GM12875 (cell line): ENCODE data around the gene TIMM22.
"Not testable (repeated sequence)": the region's sequence is repeated elsewhere in the genome, so short reads cannot be mapped to it uniquely, and the experiment has no call there.

Experiments
- H3K4me3 ChIP-seq: one replicate; pipeline ENCODE4 v1.5.1; 2011; ENCODE audit warnings: low read depth, low read length, control low read depth
- CTCF ChIP-seq: IDR thresholded peaks from 2 replicates; pipeline ENCODE4 v1.5.1; 2011; ENCODE audit warnings: low read depth, mild to moderate bottlenecking, control low read depth, inconsistent platforms, low read length, moderate library complexity, borderline replicate concordance; ENCODE audit not compliant: insufficient read depth

Gene TIMM22

GRCh38 chr17:965311-965989, 31.5 kb upstream of the TIMM22 start:
- H3K4me3 ChIP-seq = no peak overlapping the region
- no peak for TF ChIP-seq CTCF

- no peak for TF ChIP-seq CTCF
- H3K4me3 ChIP-seq = no peak overlapping the region
Observed at GRCh38 chr17:967122-967521, 29.8 kb upstream of the TIMM22 start.

- H3K4me3 ChIP-seq = no peak overlapping the region
- TF ChIP-seq CTCF = no peak
Observed at GRCh38 chr17:968812-969730, 27.9 kb upstream of the TIMM22 start.

GRCh38 chr17:969811-970355, 27.0 kb upstream of the TIMM22 start:
- no peak for TF ChIP-seq CTCF
- H3K4me3 ChIP-seq = no peak overlapping the region

- H3K4me3 ChIP-seq = no peak overlapping the region
- TF ChIP-seq CTCF = no peak
Observed at GRCh38 chr17:970364-970763, 26.6 kb upstream of the TIMM22 start.

GRCh38 chr17:971861-972260, 25.1 kb upstream of the TIMM22 start:
- not testable (repeated sequence) for H3K4me3 ChIP-seq

- H3K4me3 ChIP-seq = no peak overlapping the region
- no peak for TF ChIP-seq CTCF
Observed at GRCh38 chr17:973053-973452, 23.9 kb upstream of the TIMM22 start.

- not testable (repeated sequence) for H3K4me3 ChIP-seq
Observed at GRCh38 chr17:974778-975177, 22.2 kb upstream of the TIMM22 start.
